GM23338 (cell line): Measurements from ENCODE around the gene RXRA. TPM values are rescaled to one million over a fixed set of nuclear protein-coding genes. Genes with fewer than 3 reads are reported as not detected.

Source experiments
- ATAC-seq: fragments of 200-7000 bp; cut with Tn5 transposase; 3 replicates; pipeline ENCODE4 v1.9.1; 2020
- DNase-seq: peaks from one replicate; pipeline ENCODE4 v3.0.0-alpha.2; 2015; ENCODE audit warnings: low spot score
- H2AFZ ChIP-seq: fragments of 200-600 bp; sonication (generic); 2 replicates; pipeline ENCODE4 v1.8.0; 2016; ENCODE audit warnings: antibody characterized with exemption, mild to moderate bottlenecking, moderate library complexity
- H3F3A ChIP-seq: fragments of 200-600 bp; sonication (generic); replicated peaks from 2 replicates; pipeline ENCODE4 v1.8.0; 2017; ENCODE audit warnings: antibody characterized with exemption, mixed run types, low read depth
- H3K27ac ChIP-seq: fragments of 200-600 bp; sonication (generic); 2 replicates; pipeline ENCODE4 v1.6.1; 2016; ENCODE audit warnings: low read depth
- H3K27me3 ChIP-seq: fragments of 200-600 bp; sonication (generic); 2 replicates; pipeline ENCODE4 v1.8.0; 2016; ENCODE audit warnings: mild to moderate bottlenecking, mixed run types, moderate library complexity; ENCODE audit not compliant: insufficient read depth
- H3K36me3 ChIP-seq: fragments of 200-600 bp; sonication (generic); 2 replicates; pipeline ENCODE4 v1.8.0; 2016; ENCODE audit warnings: mild to moderate bottlenecking; ENCODE audit not compliant: insufficient read depth
- H3K4me1 ChIP-seq: fragments of 200-600 bp; sonication (generic); 2 replicates; pipeline ENCODE4 v1.8.0; 2016; ENCODE audit warnings: mild to moderate bottlenecking, moderate library complexity; ENCODE audit not compliant: insufficient read depth
- H3K4me2 ChIP-seq: fragments of 200-600 bp; sonication (generic); 2 replicates; pipeline ENCODE4 v1.7.1; 2017; ENCODE audit warnings: mixed run types
- H3K4me3 ChIP-seq: fragments of 200-600 bp; sonication (generic); 2 replicates; pipeline ENCODE4 v1.6.1; 2016; ENCODE audit warnings: mixed run types
- H3K79me2 ChIP-seq: fragments of 200-600 bp; sonication (generic); replicated peaks from 2 replicates; pipeline ENCODE4 v1.8.0; 2017; ENCODE audit warnings: mild to moderate bottlenecking; ENCODE audit not compliant: insufficient read depth
- H3K9me2 ChIP-seq: fragments of 200-600 bp; sonication (generic); 2 replicates; pipeline ENCODE4 v1.8.0; 2017; ENCODE audit not compliant: insufficient read depth
- H4K20me1 ChIP-seq: fragments of 200-600 bp; sonication (generic); replicated peaks from 2 replicates; pipeline ENCODE4 v1.8.0; 2017; ENCODE audit warnings: mild to moderate bottlenecking; ENCODE audit not compliant: insufficient read depth
- H3K27ac Mint-ChIP-seq: 2 replicates; pipeline ENCODE4 v1.8.0; 2020; ENCODE audit warnings: inconsistent platforms, mild to moderate bottlenecking, moderate library complexity, mixed read lengths
- H3K27me3 Mint-ChIP-seq: 3 replicates; pipeline ENCODE4 v1.8.0; 2022; ENCODE audit warnings: low read depth, mild to moderate bottlenecking, moderate library complexity, mixed read lengths, inconsistent platforms; ENCODE audit not compliant: insufficient read depth, poor library complexity
- H3K36me3 Mint-ChIP-seq: 3 replicates; pipeline ENCODE4 v1.8.0; 2021; ENCODE audit warnings: low read depth, mild to moderate bottlenecking, inconsistent platforms, moderate library complexity, mixed read lengths
- H3K4me1 Mint-ChIP-seq: 3 replicates; pipeline ENCODE4 v1.8.0; 2020; ENCODE audit warnings: mild to moderate bottlenecking, inconsistent platforms, mixed read lengths
- H3K4me3 Mint-ChIP-seq: 3 replicates; pipeline ENCODE4 v1.8.0; 2021; ENCODE audit warnings: moderate library complexity, mild to moderate bottlenecking, inconsistent platforms, mixed read lengths
- H3K9me3 Mint-ChIP-seq: 3 replicates; pipeline ENCODE4 v1.8.0; 2020; ENCODE audit warnings: moderate library complexity, mild to moderate bottlenecking, inconsistent platforms, mixed read lengths
- CREB1 ChIP-seq: fragments of 250-450 bp; sonication (Bioruptor Pico); IDR thresholded peaks from 2 replicates; pipeline ENCODE4 v1.5.0; 2020; ENCODE audit warnings: low read depth, mild to moderate bottlenecking, moderate library complexity
- CTCF ChIP-seq, 2 experiments: fragments of 200-600 bp in 1 of 2; sonication (generic) in 1 of 2; conservative IDR thresholded peaks; 2 replicates each; pipeline versions ENCODE4 v1.5.1 to v1.6.1; 2016 to 2017; ENCODE audit warnings: antibody characterized with exemption in 2 of 2, low read depth in 2 of 2, mild to moderate bottlenecking in 2 of 2, moderate library complexity in 1 of 2
- EZH2 ChIP-seq: fragments of 200-600 bp; sonication (generic); IDR thresholded peaks from one replicate; pipeline ENCODE4 v1.8.0; 2017; ENCODE audit warnings: antibody characterized with exemption, mild to moderate bottlenecking, low read depth; ENCODE audit not compliant: unreplicated experiment
- EZH2phosphoT487 ChIP-seq: fragments of 200-600 bp; sonication (generic); IDR thresholded peaks from one replicate; pipeline ENCODE4 v1.8.1; 2018; ENCODE audit warnings: antibody characterized with exemption; ENCODE audit not compliant: unreplicated experiment
- JUNB ChIP-seq: IDR thresholded peaks from one replicate; pipeline ENCODE4 v1.6.1; 2016; ENCODE audit warnings: antibody characterized with exemption; ENCODE audit not compliant: unreplicated experiment
- NANOG ChIP-seq: IDR thresholded peaks from 2 replicates; pipeline ENCODE4 v1.6.1; 2016; ENCODE audit warnings: antibody characterized with exemption, borderline replicate concordance
- POLR2AphosphoS5 ChIP-seq: IDR thresholded peaks from 2 replicates; pipeline ENCODE4 v1.6.1; 2016; ENCODE audit warnings: antibody characterized with exemption, low read depth
- STAT1 ChIP-seq: IDR thresholded peaks from one replicate; pipeline ENCODE4 v1.6.1; 2016; ENCODE audit warnings: antibody characterized with exemption; ENCODE audit not compliant: unreplicated experiment
- ZNF114 ChIP-seq: fragments of 250-450 bp; sonication (Bioruptor Pico); IDR thresholded peaks from 2 replicates; pipeline ENCODE4 v1.5.0; 2020; ENCODE audit warnings: mild to moderate bottlenecking, moderate library complexity
- ZNF331 ChIP-seq: fragments of 250-450 bp; sonication (Bioruptor Pico); IDR thresholded peaks from 2 replicates; pipeline ENCODE4 v1.5.0; 2020; ENCODE audit warnings: low read depth, mild to moderate bottlenecking, moderate library complexity
- polyA plus RNA-seq: library from polyadenylated mRNA; unstranded; fragments of >200 nt; fragmentation: Nextera tagmentation; extraction: Ambion mirVana; gene quantifications from 2 replicates; pipeline ENCODE4 v1.2.1, GENCODE V29; 2016
- total RNA-seq: library from RNA; depleted of rRNA; stranded (reverse); fragments of >200 nt; shearing (Covaris generic); gene quantifications from 2 replicates; pipeline ENCODE4 v1.2.3, GENCODE V29; 2014
- TF ChIP-seq, protein P1 (sequence below): IDR thresholded peaks from 2 replicates; pipeline ENCODE4 v1.6.1; 2016; ENCODE audit warnings: antibody characterized with exemption
- TF ChIP-seq, protein P2 (sequence below): fragments of 250-450 bp; sonication (Bioruptor Pico); IDR thresholded peaks from 2 replicates; pipeline ENCODE4 v1.5.0; 2020; ENCODE audit warnings: mild to moderate bottlenecking, moderate library complexity
- TF ChIP-seq, protein P3 (sequence below): IDR thresholded peaks from one replicate; pipeline ENCODE4 v1.6.1; 2018; ENCODE audit warnings: antibody characterized with exemption; ENCODE audit not compliant: unreplicated experiment

RXRA gene
- total and polyA plus RNA-seq, 2 experiments from 2014 or later: 4.9 to 17.9 TPM

DNA sequence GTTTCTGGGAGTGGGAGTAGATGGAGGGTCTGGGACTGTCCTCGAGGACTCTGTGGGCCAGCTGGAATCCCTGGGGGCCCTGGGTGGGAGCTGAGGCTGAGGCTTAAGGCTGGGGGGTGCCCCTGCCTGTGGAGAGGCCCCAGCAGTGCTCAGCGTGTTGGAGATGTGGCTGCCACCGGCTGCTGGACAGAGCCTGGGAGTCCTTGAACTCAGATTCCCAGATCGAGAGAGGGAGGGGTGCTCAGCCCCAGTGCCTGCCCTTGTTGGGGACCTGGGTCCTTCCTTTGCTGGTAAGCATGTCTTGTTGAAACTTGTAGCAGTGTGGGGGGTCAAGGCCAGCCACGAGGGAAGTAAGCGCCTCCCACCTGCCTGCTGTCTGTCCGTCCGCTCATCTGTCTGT is 10.7 kb downstream of the RXRA start:
- H3K27me3 ChIP-seq: no peaks in the 10 kb centered on the region
- peaks cover 3% of the 10 kb centered on the region for H3K27me3 Mint-ChIP-seq
- no peaks in the 10 kb centered on the region for H3K9me2 ChIP-seq
- H3K27ac ChIP-seq: no peak overlapping the region
- peaks cover 79% of the 10 kb centered on the region for H3K79me2 ChIP-seq
- no peaks in the 10 kb centered on the region for H3K9me3 Mint-ChIP-seq
- no peaks in the 10 kb centered on the region for H3F3A ChIP-seq
- H3K36me3 Mint-ChIP-seq: no peaks in the 10 kb centered on the region
- no peak overlapping the region for H3K4me2 ChIP-seq
- 0 out of 2 replicates have a peak, but pooled peaks cover 10% of the 10 kb centered on the region for H4K20me1 ChIP-seq
- ATAC-seq (no peak), DNase-seq (no peak)
- TF ChIP-seq STAT1 (no peak), CTCF (conservative IDR thresholded peaks at IDR 0.05; ENCODE audit: low read depth in 2 of 2) (no peak), ZNF331 (CRISPR knock-in tag) (no peak), NANOG (no peak), ZNF114 (CRISPR knock-in tag) (no peak), EZH2phosphoT487 (no peak), JUNB (no peak), CREB1 (CRISPR knock-in tag) (no peak), POLR2AphosphoS5 (no peak), EZH2 (no peak)
- TF ChIP-seq, protein P1, sequence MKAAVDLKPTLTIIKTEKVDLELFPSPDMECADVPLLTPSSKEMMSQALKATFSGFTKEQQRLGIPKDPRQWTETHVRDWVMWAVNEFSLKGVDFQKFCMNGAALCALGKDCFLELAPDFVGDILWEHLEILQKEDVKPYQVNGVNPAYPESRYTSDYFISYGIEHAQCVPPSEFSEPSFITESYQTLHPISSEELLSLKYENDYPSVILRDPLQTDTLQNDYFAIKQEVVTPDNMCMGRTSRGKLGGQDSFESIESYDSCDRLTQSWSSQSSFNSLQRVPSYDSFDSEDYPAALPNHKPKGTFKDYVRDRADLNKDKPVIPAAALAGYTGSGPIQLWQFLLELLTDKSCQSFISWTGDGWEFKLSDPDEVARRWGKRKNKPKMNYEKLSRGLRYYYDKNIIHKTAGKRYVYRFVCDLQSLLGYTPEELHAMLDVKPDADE: no peak
- TF ChIP-seq, protein P2, sequence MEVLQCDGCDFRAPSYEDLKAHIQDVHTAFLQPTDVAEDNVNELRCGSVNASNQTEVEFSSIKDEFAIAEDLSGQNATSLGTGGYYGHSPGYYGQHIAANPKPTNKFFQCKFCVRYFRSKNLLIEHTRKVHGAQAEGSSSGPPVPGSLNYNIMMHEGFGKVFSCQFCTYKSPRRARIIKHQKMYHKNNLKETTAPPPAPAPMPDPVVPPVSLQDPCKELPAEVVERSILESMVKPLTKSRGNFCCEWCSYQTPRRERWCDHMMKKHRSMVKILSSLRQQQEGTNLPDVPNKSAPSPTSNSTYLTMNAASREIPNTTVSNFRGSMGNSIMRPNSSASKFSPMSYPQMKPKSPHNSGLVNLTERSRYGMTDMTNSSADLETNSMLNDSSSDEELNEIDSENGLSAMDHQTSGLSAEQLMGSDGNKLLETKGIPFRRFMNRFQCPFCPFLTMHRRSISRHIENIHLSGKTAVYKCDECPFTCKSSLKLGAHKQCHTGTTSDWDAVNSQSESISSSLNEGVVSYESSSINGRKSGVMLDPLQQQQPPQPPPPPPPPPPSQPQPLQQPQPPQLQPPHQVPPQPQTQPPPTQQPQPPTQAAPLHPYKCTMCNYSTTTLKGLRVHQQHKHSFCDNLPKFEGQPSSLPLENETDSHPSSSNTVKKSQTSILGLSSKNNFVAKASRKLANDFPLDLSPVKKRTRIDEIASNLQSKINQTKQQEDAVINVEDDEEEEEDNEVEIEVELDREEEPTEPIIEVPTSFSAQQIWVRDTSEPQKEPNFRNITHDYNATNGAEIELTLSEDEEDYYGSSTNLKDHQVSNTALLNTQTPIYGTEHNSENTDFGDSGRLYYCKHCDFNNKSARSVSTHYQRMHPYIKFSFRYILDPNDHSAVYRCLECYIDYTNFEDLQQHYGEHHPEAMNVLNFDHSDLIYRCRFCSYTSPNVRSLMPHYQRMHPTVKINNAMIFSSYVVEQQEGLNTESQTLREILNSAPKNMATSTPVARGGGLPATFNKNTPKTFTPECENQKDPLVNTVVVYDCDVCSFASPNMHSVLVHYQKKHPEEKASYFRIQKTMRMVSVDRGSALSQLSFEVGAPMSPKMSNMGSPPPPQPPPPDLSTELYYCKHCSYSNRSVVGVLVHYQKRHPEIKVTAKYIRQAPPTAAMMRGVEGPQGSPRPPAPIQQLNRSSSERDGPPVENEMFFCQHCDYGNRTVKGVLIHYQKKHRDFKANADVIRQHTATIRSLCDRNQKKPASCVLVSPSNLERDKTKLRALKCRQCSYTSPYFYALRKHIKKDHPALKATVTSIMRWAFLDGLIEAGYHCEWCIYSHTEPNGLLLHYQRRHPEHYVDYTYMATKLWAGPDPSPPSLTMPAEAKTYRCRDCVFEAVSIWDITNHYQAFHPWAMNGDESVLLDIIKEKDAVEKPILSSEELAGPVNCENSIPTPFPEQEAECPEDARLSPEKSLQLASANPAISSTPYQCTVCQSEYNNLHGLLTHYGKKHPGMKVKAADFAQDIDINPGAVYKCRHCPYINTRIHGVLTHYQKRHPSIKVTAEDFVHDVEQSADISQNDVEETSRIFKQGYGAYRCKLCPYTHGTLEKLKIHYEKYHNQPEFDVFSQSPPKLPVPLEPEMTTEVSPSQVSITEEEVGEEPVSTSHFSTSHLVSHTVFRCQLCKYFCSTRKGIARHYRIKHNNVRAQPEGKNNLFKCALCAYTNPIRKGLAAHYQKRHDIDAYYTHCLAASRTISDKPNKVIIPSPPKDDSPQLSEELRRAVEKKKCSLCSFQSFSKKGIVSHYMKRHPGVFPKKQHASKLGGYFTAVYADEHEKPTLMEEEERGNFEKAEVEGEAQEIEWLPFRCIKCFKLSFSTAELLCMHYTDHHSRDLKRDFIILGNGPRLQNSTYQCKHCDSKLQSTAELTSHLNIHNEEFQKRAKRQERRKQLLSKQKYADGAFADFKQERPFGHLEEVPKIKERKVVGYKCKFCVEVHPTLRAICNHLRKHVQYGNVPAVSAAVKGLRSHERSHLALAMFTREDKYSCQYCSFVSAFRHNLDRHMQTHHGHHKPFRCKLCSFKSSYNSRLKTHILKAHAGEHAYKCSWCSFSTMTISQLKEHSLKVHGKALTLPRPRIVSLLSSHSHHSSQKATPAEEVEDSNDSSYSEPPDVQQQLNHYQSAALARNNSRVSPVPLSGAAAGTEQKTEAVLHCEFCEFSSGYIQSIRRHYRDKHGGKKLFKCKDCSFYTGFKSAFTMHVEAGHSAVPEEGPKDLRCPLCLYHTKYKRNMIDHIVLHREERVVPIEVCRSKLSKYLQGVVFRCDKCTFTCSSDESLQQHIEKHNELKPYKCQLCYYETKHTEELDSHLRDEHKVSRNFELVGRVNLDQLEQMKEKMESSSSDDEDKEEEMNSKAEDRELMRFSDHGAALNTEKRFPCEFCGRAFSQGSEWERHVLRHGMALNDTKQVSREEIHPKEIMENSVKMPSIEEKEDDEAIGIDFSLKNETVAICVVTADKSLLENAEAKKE: no peak
- TF ChIP-seq, protein P3, sequence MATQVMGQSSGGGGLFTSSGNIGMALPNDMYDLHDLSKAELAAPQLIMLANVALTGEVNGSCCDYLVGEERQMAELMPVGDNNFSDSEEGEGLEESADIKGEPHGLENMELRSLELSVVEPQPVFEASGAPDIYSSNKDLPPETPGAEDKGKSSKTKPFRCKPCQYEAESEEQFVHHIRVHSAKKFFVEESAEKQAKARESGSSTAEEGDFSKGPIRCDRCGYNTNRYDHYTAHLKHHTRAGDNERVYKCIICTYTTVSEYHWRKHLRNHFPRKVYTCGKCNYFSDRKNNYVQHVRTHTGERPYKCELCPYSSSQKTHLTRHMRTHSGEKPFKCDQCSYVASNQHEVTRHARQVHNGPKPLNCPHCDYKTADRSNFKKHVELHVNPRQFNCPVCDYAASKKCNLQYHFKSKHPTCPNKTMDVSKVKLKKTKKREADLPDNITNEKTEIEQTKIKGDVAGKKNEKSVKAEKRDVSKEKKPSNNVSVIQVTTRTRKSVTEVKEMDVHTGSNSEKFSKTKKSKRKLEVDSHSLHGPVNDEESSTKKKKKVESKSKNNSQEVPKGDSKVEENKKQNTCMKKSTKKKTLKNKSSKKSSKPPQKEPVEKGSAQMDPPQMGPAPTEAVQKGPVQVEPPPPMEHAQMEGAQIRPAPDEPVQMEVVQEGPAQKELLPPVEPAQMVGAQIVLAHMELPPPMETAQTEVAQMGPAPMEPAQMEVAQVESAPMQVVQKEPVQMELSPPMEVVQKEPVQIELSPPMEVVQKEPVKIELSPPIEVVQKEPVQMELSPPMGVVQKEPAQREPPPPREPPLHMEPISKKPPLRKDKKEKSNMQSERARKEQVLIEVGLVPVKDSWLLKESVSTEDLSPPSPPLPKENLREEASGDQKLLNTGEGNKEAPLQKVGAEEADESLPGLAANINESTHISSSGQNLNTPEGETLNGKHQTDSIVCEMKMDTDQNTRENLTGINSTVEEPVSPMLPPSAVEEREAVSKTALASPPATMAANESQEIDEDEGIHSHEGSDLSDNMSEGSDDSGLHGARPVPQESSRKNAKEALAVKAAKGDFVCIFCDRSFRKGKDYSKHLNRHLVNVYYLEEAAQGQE: no peak
- no peak overlapping the region for H2AFZ ChIP-seq
- no peak overlapping the region for H3K4me3 ChIP-seq
- H3K27ac Mint-ChIP-seq: peak overlapping the region; percentile 71; the same call in 1 of the 2 replicates
- no peaks in the 10 kb centered on the region for H3K4me1 ChIP-seq
- no peak overlapping the region for H3K4me3 Mint-ChIP-seq
- H3K4me1 Mint-ChIP-seq: peaks cover 7% of the 10 kb centered on the region; the same call in 2 of the 3 replicates
- no peaks in the 10 kb centered on the region for H3K36me3 ChIP-seq
